Thoracic aorta (tissue), 2 donors: ENCODE data around the gene NTF3. TPM values are rescaled to one million over a fixed set of nuclear protein-coding genes. Genes with fewer than 3 reads are reported as not detected.

Source experiments
- ATAC-seq: fragments of 150-250 bp; one replicate; pipeline ENCODE4 v1.8.0; 2017; ENCODE audit warnings: low read depth; ENCODE audit not compliant: insufficient number of reproducible peaks, low FRiP score
- DNase-seq: peaks from one replicate; pipeline ENCODE4 v3.0.0-alpha.2; 2020; ENCODE audit warnings: low spot score
- H3K27ac ChIP-seq, 2 donors: fragments of 200-600 bp; sonication (generic); 1 replicate in 1 of 2; 2 replicates in 1 of 2; pipeline ENCODE4 v1.5.1; 2016; ENCODE audit warnings: mild to moderate bottlenecking in 2 of 2, moderate library complexity in 2 of 2
- H3K27me3 ChIP-seq: fragments of 200-600 bp; sonication (generic); replicated peaks from 2 replicates; pipeline ENCODE4 v1.6.0; 2016; ENCODE audit warnings: mild to moderate bottlenecking; ENCODE audit not compliant: insufficient read depth
- H3K36me3 ChIP-seq: fragments of 200-600 bp; sonication (generic); one replicate; pipeline ENCODE4 v1.5.1; 2016
- H3K4me1 ChIP-seq, 2 donors: fragments of 200-600 bp; sonication (generic); 1 replicate in 1 of 2; 2 replicates in 1 of 2; pipeline versions ENCODE4 v1.5.1 to v1.6.0; 2016; ENCODE audit warnings: low read depth in 2 of 2, mild to moderate bottlenecking in 1 of 2; ENCODE audit not compliant: control insufficient read depth in 1 of 2
- H3K4me3 ChIP-seq: fragments of 200-600 bp; sonication (generic); 2 replicates; pipeline ENCODE4 v1.5.1; 2016; ENCODE audit warnings: mild to moderate bottlenecking
- H3K9me3 ChIP-seq: fragments of 200-600 bp; sonication (generic); 2 replicates; pipeline ENCODE4 v1.5.1; 2016
- CTCF ChIP-seq: fragments of 200-600 bp; sonication (generic); IDR thresholded peaks from one replicate; pipeline ENCODE4 v1.5.1; 2019; ENCODE audit warnings: antibody characterized with exemption
- total RNA-seq, 2 donors: library from RNA; depleted of rRNA; stranded (reverse); fragments of >200 nt; gene quantifications; one replicate each; pipeline versions ENCODE4 v1.1.0 to v1.2.3, GENCODE V29; 2016

NTF3 gene
- total RNA-seq, 2 donors from 2014 or later: 9.9 to 24.4 TPM

- Histone ChIP-seq H3K4me1 (no peaks in the 10 kb centered on the region), H3K9me3 (no peaks in the 10 kb centered on the region), H3K27ac (no peak overlapping the region), H3K36me3 (no peaks in the 10 kb centered on the region), H3K4me3 (no peak overlapping the region), H3K27me3 (no peaks in the 10 kb centered on the region)
- DNase-seq: no peak
- no peak for ATAC-seq
- no peak for TF ChIP-seq CTCF
Observed at GRCh38 chr12:5524116-5524768, 92.3 kb downstream of the NTF3 start.

- Histone ChIP-seq H3K4me1 (no peaks in the 10 kb centered on the region), H3K9me3 (no peaks in the 10 kb centered on the region), H3K36me3 (no peaks in the 10 kb centered on the region), H3K27me3 (no peaks in the 10 kb centered on the region), H3K4me3 (no peak overlapping the region), H3K27ac (no peak overlapping the region)
- DNase-seq: no peak
- ATAC-seq: no peak
- TF ChIP-seq CTCF: no peak
Observed at GRCh38 chr12:5524769-5525436, 93.0 kb downstream of the NTF3 start.

- DNase-seq: no peak
- Histone ChIP-seq H3K36me3 (no peaks in the 10 kb centered on the region), H3K27me3 (no peaks in the 10 kb centered on the region), H3K9me3 (no peaks in the 10 kb centered on the region), H3K4me3 (no peak overlapping the region), H3K27ac (no peak overlapping the region), H3K4me1 (no peaks in the 10 kb centered on the region)
- ATAC-seq: no peak
- TF ChIP-seq CTCF: no peak
Observed at GRCh38 chr12:5525783-5526367, 94.0 kb downstream of the NTF3 start.

- Histone ChIP-seq H3K27me3 (no peaks in the 10 kb centered on the region), H3K4me3 (no peak overlapping the region), H3K27ac (no peak overlapping the region), H3K9me3 (no peaks in the 10 kb centered on the region), H3K36me3 (no peaks in the 10 kb centered on the region), H3K4me1 (no peaks in the 10 kb centered on the region)
- no peak for TF ChIP-seq CTCF
- DNase-seq (no peak), ATAC-seq (no peak)
Observed at GRCh38 chr12:5533368-5533767, 101.5 kb downstream of the NTF3 start.

GRCh38 chr12:5534426-5535199 is 102.7 kb downstream of the NTF3 start:
- Histone ChIP-seq H3K9me3 (no peaks in the 10 kb centered on the region), H3K4me3 (no peak overlapping the region), H3K36me3 (no peaks in the 10 kb centered on the region), H3K4me1 (no peaks in the 10 kb centered on the region), H3K27me3 (no peaks in the 10 kb centered on the region), H3K27ac (no peak overlapping the region)
- ATAC-seq: no peak
- no peak for DNase-seq
- no peak for TF ChIP-seq CTCF
